Stimulated activated CD8-positive, alpha-beta memory T cell treated with anti-CD3 and anti-CD28 coated beads, Interleukin-7, amount 100 ng/mL, for 1 hour (primary cell): ENCODE data around the gene CCDC194.

Experiments used
- DNase-seq, 2 donors: peaks; one replicate each; pipeline ENCODE4 v3.0.0-alpha.2; 2020; ENCODE audit warnings: low read depth in 2 of 2

Gene CCDC194

GRCh38 chr19:17393914-17394313 lies at the start of gene CCDC194:
Gene CCDC194 (minus strand): TSS chr19:17394196. CDS start chr19:17394158, 38 bp downstream.
- no peak for DNase-seq

- no peak for DNase-seq
Observed at GRCh38 chr19:17441241-17442021, 47.4 kb upstream of the CCDC194 start.

GRCh38 chr19:17436874-17437267 lies 42.9 kb upstream of the CCDC194 start:
- DNase-seq = no peak

GRCh38 chr19:17436094-17436873 lies 42.3 kb upstream of the CCDC194 start:
- DNase-seq = no peak

GRCh38 chr19:17435218-17435617 lies 41.2 kb upstream of the CCDC194 start:
- no peak for DNase-seq

- DNase-seq = no peak
Observed at GRCh38 chr19:17431417-17431816, 37.4 kb upstream of the CCDC194 start.

GRCh38 chr19:17429641-17430113 lies 35.7 kb upstream of the CCDC194 start:
- DNase-seq = no peak

- DNase-seq = no peak
Observed at GRCh38 chr19:17424743-17425365, 30.9 kb upstream of the CCDC194 start.

GRCh38 chr19:17423429-17424208 lies 29.6 kb upstream of the CCDC194 start:
- no peak for DNase-seq

GRCh38 chr19:17421942-17422341 lies 27.9 kb upstream of the CCDC194 start:
- no peak for DNase-seq

- DNase-seq = no peak
Observed at GRCh38 chr19:17420475-17420924, 26.5 kb upstream of the CCDC194 start.

GRCh38 chr19:17419621-17420474 lies 25.9 kb upstream of the CCDC194 start, which contains the start of gene MVB12A:
Gene MVB12A (plus strand): TSS chr19:17420047. CDS start chr19:17420136, 89 bp downstream.
- peak; percentile 88 to 90 for DNase-seq

GRCh38 chr19:17419154-17419620 lies 25.2 kb upstream of the CCDC194 start:
- no peak for DNase-seq

- no peak for DNase-seq
Observed at GRCh38 chr19:17418710-17419109, 24.7 kb upstream of the CCDC194 start.

- DNase-seq = no peak
Observed at GRCh38 chr19:17415121-17415520, 21.1 kb upstream of the CCDC194 start.

GRCh38 chr19:17414097-17414496 lies 20.1 kb upstream of the CCDC194 start:
- DNase-seq = no peak

- no peak for DNase-seq
Observed at GRCh38 chr19:17411801-17412200, 17.8 kb upstream of the CCDC194 start.

- no peak for DNase-seq
Observed at GRCh38 chr19:17409990-17410389, 16.0 kb upstream of the CCDC194 start.

- no peak for DNase-seq
Observed at GRCh38 chr19:17406887-17407196, 12.8 kb upstream of the CCDC194 start.

GRCh38 chr19:17406046-17406886 lies 12.3 kb upstream of the CCDC194 start:
- DNase-seq = no peak
